Measurements from ENCODE around the gene FAM221B.

- TF ChIP-seq REST (IDR thresholded peaks at IDR 0.05; ENCODE audit: borderline replicate concordance): no peak
- no peak for TF ChIP-seq CTCF (IDR thresholded peaks at IDR 0.05; ENCODE audit: poor library complexity, severe bottlenecking)
- no peak for TF ChIP-seq SMC3 (conservative IDR thresholded peaks at IDR 0.05; ENCODE audit: poor library complexity)
- TF ChIP-seq POLR2AphosphoS5 (IDR thresholded peaks at IDR 0.05): no peak
- TF ChIP-seq EZH2 (IDR thresholded peaks at IDR 0.05; ENCODE audit: borderline replicate concordance, insufficient read depth, low read length, poor library complexity, severe bottlenecking): no peak
- TF ChIP-seq RAD21 (conservative IDR thresholded peaks at IDR 0.05): no peak
- no peak for TF ChIP-seq EP300 (conservative IDR thresholded peaks at IDR 0.05; ENCODE audit: poor library complexity, severe bottlenecking)
- TF ChIP-seq TAF1 (IDR thresholded peaks at IDR 0.05; ENCODE audit: low read depth): no peak
These were observed 35.1 kb downstream of the FAM221B start for GRCh38 chr9:35793461-35793860.

Measured in neural cell (in vitro differentiated cells).